MCF 10A (cell line): ENCODE data around the gene POLR1E. TPM values are rescaled to one million over a fixed set of nuclear protein-coding genes. Genes with fewer than 3 reads are reported as not detected.

Experiments used
- BruUV-seq: library from RNA; stranded (reverse); fragments of 400-500 nt; replicated peaks from 2 replicates; lab custom pipeline; 2021; lab: Mats Ljungman, UMichigan
- CTCF ChIA-PET: fragments of 300-600 bp; sonication (Branson Sonifier 250); formaldehyde crosslinking; extraction: SDS; loops from one replicate; lab custom pipeline; 2021; ENCODE audit warnings: antibody characterized with exemption, inconsistent platforms; lab: Yijun Ruan, JAX
- POLR2A ChIA-PET: fragments of 300-600, 350-650 bp; sonication (Branson Sonifier 250); formaldehyde crosslinking; extraction: SDS; loops from one replicate; lab custom pipeline; 2020; ENCODE audit warnings: antibody characterized with exemption, inconsistent platforms; lab: Yijun Ruan, JAX
- DNase-seq: peaks from one replicate; pipeline ENCODE4 v3.0.0-alpha.2; 2018; ENCODE audit not compliant: unreplicated experiment
- H3K27ac Mint-ChIP-seq: one replicate; pipeline ENCODE4 v1.8.0; 2022; ENCODE audit warnings: mild to moderate bottlenecking, low read depth, mixed read lengths; ENCODE audit not compliant: unreplicated experiment
- H3K27me3 Mint-ChIP-seq: one replicate; pipeline ENCODE4 v1.8.0; 2022; ENCODE audit warnings: mixed read lengths; ENCODE audit not compliant: insufficient read depth, unreplicated experiment
- H3K36me3 Mint-ChIP-seq: one replicate; pipeline ENCODE4 v1.8.0; 2022; ENCODE audit warnings: mild to moderate bottlenecking, moderate library complexity, mixed read lengths; ENCODE audit not compliant: insufficient read depth, unreplicated experiment
- H3K4me1 Mint-ChIP-seq: one replicate; pipeline ENCODE4 v1.8.0; 2022; ENCODE audit warnings: mixed read lengths; ENCODE audit not compliant: insufficient read depth, unreplicated experiment
- H3K4me3 Mint-ChIP-seq: one replicate; pipeline ENCODE4 v1.8.0; 2022; ENCODE audit warnings: mild to moderate bottlenecking, moderate library complexity, mixed read lengths; ENCODE audit not compliant: unreplicated experiment
- H3K9me3 Mint-ChIP-seq: one replicate; pipeline ENCODE4 v1.8.0; 2022; ENCODE audit warnings: mixed read lengths; ENCODE audit not compliant: unreplicated experiment
- CTCF ChIP-seq: fragments of 200-600 bp; IDR thresholded peaks from one replicate; pipeline ENCODE4 v1.8.0; 2022; ENCODE audit warnings: antibody characterized with exemption, mild to moderate bottlenecking; ENCODE audit not compliant: unreplicated experiment
- intact Hi-C: fragments of 100-400 bp; cut with micrococcal nuclease; formaldehyde crosslinking; loops from 2 replicates; pipeline ENCODE4 v1.14.1; 2022
- total RNA-seq: library from RNA; stranded (reverse); gene quantifications from 2 replicates; pipeline ENCODE4 v1.2.3, GENCODE V29; 2022

POLR1E gene
- total RNA-seq, 1 experiment from 2014 or later, result 50.3 TPM

GRCh38 chr9:37437621-37438020 lies 48.1 kb upstream of the POLR1E start:
- H3K36me3 Mint-ChIP-seq, result peaks cover 78% of the 10 kb centered on the region
- POLR2A ChIA-PET, result no interaction called here
- CTCF ChIA-PET, result no interaction called here
- no peaks in the 10 kb centered on the region for H3K27me3 Mint-ChIP-seq
- no TSS peak for BruUV-seq
- H3K27ac Mint-ChIP-seq, result no peak overlapping the region
- no peaks in the 10 kb centered on the region for H3K9me3 Mint-ChIP-seq
- peaks cover 4% of the 10 kb centered on the region for H3K4me1 Mint-ChIP-seq
- intact Hi-C loops, result no loop called here
- no peak overlapping the region for H3K4me3 Mint-ChIP-seq
- no peak for TF ChIP-seq CTCF
- DNase-seq, result no peak

GRCh38 chr9:37438359-37438758 lies 47.4 kb upstream of the POLR1E start:
- ChIA-PET POLR2A (no interaction called here), CTCF (no interaction called here)
- no TSS peak for BruUV-seq
- no peaks in the 10 kb centered on the region for H3K9me3 Mint-ChIP-seq
- peaks cover 71% of the 10 kb centered on the region for H3K36me3 Mint-ChIP-seq
- no peak for TF ChIP-seq CTCF
- intact Hi-C loops, result no loop called here
- H3K27ac Mint-ChIP-seq, result no peak overlapping the region
- H3K4me3 Mint-ChIP-seq, result no peak overlapping the region
- DNase-seq, result no peak
- H3K27me3 Mint-ChIP-seq, result no peaks in the 10 kb centered on the region
- H3K4me1 Mint-ChIP-seq, result no peaks in the 10 kb centered on the region

- no TSS peak for BruUV-seq
- Mint-ChIP-seq H3K27ac (no peak overlapping the region), H3K9me3 (no peaks in the 10 kb centered on the region), H3K4me1 (no peaks in the 10 kb centered on the region), H3K36me3 (peaks cover 70% of the 10 kb centered on the region), H3K4me3 (no peak overlapping the region), H3K27me3 (no peaks in the 10 kb centered on the region)
- no peak for TF ChIP-seq CTCF
- CTCF ChIA-PET, result interaction anchor here (0.6 to 1.9 kb wide), 3 partner anchors 21 to 1252 kb away, joined by 3 to 4 read pairs (median 4); no protein-coding TSS in a partner anchor
- intact Hi-C loops, result no loop called here
- DNase-seq, result no peak
- POLR2A ChIA-PET, result interaction anchor here (1.1 to 1.9 kb wide), 4 partner anchors 10 to 24 kb away, joined by 3 to 7 read pairs (median 3); partner anchors contain the start of genes GRHPR and ZBTB5
Observed at GRCh38 chr9:37441776-37442370, 43.9 kb upstream of the POLR1E start.

GRCh38 chr9:37442556-37442955 lies 43.2 kb upstream of the POLR1E start:
- no peaks in the 10 kb centered on the region for H3K9me3 Mint-ChIP-seq
- no peak overlapping the region for H3K4me3 Mint-ChIP-seq
- H3K36me3 Mint-ChIP-seq, result peaks cover 68% of the 10 kb centered on the region
- intact Hi-C loops, result no loop called here
- H3K27ac Mint-ChIP-seq, result no peak overlapping the region
- H3K27me3 Mint-ChIP-seq, result no peaks in the 10 kb centered on the region
- POLR2A ChIA-PET, result interaction anchor here (1.1 to 1.9 kb wide), 4 partner anchors 9 to 23 kb away, joined by 3 to 7 read pairs (median 3); partner anchors contain the start of genes GRHPR and ZBTB5
- no peak for TF ChIP-seq CTCF
- BruUV-seq, result no TSS peak
- CTCF ChIA-PET, result interaction anchor here (0.6 to 1.9 kb wide), 3 partner anchors 20 to 1253 kb away, joined by 3 to 4 read pairs (median 4); no protein-coding TSS in a partner anchor
- DNase-seq, result no peak
- H3K4me1 Mint-ChIP-seq, result no peaks in the 10 kb centered on the region
